ENCODE results near the gene ZNF784. TPM values are rescaled to one million over a fixed set of nuclear protein-coding genes. Genes with fewer than 3 reads are reported as not detected.

Gene ZNF784
- total and polyA plus RNA-seq, 2 of the 13 experiments (the other 11 are each of a cell fraction or from before 2014, with no cell fraction given) = 4.1 to 4.2 TPM

- TF ChIP-seq, protein P1, sequence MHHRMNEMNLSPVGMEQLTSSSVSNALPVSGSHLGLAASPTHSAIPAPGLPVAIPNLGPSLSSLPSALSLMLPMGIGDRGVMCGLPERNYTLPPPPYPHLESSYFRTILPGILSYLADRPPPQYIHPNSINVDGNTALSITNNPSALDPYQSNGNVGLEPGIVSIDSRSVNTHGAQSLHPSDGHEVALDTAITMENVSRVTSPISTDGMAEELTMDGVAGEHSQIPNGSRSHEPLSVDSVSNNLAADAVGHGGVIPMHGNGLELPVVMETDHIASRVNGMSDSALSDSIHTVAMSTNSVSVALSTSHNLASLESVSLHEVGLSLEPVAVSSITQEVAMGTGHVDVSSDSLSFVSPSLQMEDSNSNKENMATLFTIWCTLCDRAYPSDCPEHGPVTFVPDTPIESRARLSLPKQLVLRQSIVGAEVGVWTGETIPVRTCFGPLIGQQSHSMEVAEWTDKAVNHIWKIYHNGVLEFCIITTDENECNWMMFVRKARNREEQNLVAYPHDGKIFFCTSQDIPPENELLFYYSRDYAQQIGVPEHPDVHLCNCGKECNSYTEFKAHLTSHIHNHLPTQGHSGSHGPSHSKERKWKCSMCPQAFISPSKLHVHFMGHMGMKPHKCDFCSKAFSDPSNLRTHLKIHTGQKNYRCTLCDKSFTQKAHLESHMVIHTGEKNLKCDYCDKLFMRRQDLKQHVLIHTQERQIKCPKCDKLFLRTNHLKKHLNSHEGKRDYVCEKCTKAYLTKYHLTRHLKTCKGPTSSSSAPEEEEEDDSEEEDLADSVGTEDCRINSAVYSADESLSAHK (CRISPR knock-in tag; IDR thresholded peaks at IDR 0.05; ENCODE audit: borderline replicate concordance) = no peak
- TF ChIP-seq MXD3 (CRISPR knock-in tag; IDR thresholded peaks at IDR 0.05) (peak; percentile 26; the same call in 1 of the 2 replicates), KDM5B (CRISPR knock-in tag; IDR thresholded peaks at IDR 0.05; ENCODE audit: borderline replicate concordance) (peak; percentile 35; the same call in 1 of the 2 replicates), ETV6 (CRISPR knock-in tag; conservative IDR thresholded peaks at IDR 0.05) (0 out of 2 replicates have a peak, but pooled peaks have one; percentile 5), ARID4A (CRISPR knock-in tag; IDR thresholded peaks at IDR 0.05; ENCODE audit: borderline replicate concordance) (0 out of 2 replicates have a peak, but pooled peaks have one; percentile 10), ZNF576 (CRISPR knock-in tag; IDR thresholded peaks at IDR 0.05) (no peak), KMT2B (CRISPR knock-in tag; IDR thresholded peaks at IDR 0.05) (no peak), ELF3 (CRISPR knock-in tag; IDR thresholded peaks at IDR 0.05) (peak; percentile 5; the same call in 1 of the 2 replicates), SRY (CRISPR knock-in tag; IDR thresholded peaks at IDR 0.05) (no peak; the same call in 1 of the 2 replicates), MAFG (CRISPR knock-in tag; IDR thresholded peaks at IDR 0.05) (no peak), MEF2D (CRISPR knock-in tag; IDR thresholded peaks at IDR 0.05) (peak; percentile 62; the same call in 1 of the 2 replicates), PITX1 (CRISPR knock-in tag; IDR thresholded peaks at IDR 0.05) (no peak)
- TF ChIP-seq, protein P2, sequence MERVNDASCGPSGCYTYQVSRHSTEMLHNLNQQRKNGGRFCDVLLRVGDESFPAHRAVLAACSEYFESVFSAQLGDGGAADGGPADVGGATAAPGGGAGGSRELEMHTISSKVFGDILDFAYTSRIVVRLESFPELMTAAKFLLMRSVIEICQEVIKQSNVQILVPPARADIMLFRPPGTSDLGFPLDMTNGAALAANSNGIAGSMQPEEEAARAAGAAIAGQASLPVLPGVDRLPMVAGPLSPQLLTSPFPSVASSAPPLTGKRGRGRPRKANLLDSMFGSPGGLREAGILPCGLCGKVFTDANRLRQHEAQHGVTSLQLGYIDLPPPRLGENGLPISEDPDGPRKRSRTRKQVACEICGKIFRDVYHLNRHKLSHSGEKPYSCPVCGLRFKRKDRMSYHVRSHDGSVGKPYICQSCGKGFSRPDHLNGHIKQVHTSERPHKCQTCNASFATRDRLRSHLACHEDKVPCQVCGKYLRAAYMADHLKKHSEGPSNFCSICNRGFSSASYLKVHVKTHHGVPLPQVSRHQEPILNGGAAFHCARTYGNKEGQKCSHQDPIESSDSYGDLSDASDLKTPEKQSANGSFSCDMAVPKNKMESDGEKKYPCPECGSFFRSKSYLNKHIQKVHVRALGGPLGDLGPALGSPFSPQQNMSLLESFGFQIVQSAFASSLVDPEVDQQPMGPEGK (CRISPR knock-in tag; IDR thresholded peaks at IDR 0.05) = peak; percentile 87
- TF ChIP-seq, protein P3, sequence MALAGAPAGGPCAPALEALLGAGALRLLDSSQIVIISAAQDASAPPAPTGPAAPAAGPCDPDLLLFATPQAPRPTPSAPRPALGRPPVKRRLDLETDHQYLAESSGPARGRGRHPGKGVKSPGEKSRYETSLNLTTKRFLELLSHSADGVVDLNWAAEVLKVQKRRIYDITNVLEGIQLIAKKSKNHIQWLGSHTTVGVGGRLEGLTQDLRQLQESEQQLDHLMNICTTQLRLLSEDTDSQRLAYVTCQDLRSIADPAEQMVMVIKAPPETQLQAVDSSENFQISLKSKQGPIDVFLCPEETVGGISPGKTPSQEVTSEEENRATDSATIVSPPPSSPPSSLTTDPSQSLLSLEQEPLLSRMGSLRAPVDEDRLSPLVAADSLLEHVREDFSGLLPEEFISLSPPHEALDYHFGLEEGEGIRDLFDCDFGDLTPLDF (CRISPR knock-in tag; IDR thresholded peaks at IDR 0.05) = no peak
These were observed 18.5 kb downstream of the ZNF784 start, which contains the start of gene ZNF865 (continued) for GRCh38 chr19:55605637-55606470.

Measured in HepG2 (cell line).